GM21447 (cell line): ENCODE measurements around the gene DAPK2.

Experiments
- ATAC-seq: cut with Tn5 transposase; IDR thresholded peaks from one replicate; pipeline ENCODE4 v1.9.1; 2021; ENCODE audit not compliant: unreplicated experiment

The DAPK2 gene

GRCh38 chr15:63899193-63899592 lies 147.1 kb downstream of the DAPK2 start:
- no peak for ATAC-seq

DNA sequence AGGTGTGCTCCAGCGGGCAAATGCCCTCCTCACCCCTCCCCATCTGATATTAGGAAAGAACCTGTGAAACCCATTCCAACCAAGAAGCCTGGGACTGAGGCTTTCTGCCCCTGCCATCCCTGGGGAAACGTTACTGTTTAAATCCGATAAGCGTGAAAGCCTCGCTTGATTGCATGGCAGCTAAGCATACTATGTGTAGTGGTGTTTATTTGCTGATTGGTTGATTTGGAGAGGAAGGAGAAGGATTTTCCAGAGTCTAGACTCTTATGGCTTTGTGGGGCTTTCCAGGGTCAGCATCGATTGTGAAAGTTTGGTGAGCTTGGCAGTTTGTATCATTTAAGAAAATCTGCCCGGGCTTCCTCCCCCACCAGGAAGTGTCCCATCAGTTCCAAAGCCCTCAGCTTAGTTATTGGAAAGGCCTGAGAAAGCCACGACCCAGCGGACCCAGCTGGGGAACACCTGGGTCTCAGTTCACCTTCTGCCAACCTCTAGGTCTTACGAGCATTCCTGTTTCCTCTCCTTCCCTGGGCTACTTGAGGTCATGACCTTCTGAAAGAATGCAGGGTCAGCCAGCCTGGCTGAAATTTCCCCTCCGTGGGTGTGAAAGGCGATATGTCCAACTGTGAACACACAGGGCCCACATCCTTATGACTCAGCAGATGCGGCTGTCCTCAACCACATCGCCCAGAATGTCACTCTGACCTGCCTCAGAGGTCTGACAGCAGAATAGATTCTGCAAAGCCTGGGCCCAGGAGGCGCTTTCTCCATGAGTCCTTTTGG lies 149.8 kb downstream of the DAPK2 start:
- ATAC-seq = peak; percentile 68

GRCh38 chr15:63895787-63896218 lies 150.5 kb downstream of the DAPK2 start:
- no peak for ATAC-seq

- ATAC-seq = no peak
Measured at GRCh38 chr15:63895194-63895593, 151.1 kb downstream of the DAPK2 start.

GRCh38 chr15:63894662-63894949 lies 151.7 kb downstream of the DAPK2 start:
- no peak for ATAC-seq

GRCh38 chr15:63893866-63894661 lies 152.2 kb downstream of the DAPK2 start:
- ATAC-seq = no peak

GRCh38 chr15:63892794-63893441 lies 153.4 kb downstream of the DAPK2 start:
- peak; percentile 35 for ATAC-seq

- no peak for ATAC-seq
Measured at GRCh38 chr15:63891768-63892133, 154.5 kb downstream of the DAPK2 start.

DNA sequence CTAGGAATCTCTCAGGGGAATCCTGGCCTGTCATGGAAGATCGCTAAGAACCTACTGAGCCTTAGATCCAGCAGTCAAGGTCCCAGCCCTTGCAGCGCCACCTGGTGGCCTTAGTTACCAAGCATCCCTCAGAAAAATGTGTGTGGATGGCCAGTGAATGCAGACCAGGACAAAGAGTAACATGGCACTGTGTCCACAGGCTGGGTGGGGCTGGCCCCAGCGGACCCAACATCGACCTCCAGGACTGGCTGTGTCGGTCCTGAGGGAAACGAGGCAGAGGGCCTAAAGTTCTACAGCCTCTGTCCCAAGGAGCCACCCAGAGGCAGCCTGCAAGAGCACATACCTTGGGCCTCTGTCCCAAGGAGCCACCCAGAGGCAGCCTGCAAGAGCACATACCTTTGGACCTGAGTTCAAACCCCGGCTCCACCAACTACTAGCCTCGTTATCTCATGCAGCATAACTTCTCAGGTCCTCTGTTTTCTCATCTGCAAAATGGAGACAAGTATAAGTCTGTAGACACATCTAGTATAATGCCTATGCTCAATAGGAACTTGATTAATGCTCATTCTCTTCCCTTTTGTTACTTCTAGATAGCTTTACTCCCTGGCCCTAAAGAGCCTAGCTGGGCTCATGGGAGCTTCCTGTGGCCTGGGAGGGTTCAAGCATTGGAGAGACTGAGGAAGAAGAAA lies 155.1 kb downstream of the DAPK2 start:
- ATAC-seq = no peak

DNA sequence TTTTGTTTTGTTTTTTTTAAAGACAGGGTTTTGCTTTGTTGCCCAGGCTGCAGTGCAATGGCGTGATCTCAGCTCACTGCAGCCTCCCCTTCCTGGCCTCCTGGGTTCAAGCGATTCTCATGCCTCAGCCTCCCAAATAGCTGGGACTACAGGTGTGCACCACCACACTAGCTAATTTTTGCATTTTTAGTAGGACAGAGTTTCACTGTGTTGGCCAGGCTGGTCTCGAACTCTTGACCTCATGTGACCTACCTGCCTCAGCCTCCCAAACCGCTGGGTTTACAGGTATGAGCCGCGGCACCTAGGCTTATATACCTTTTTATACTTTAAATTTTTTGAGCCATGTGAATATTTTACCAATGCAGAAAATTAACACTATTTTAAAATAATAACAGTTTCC lies 155.7 kb downstream of the DAPK2 start:
- no peak for ATAC-seq

GRCh38 chr15:63889831-63890230 lies 156.5 kb downstream of the DAPK2 start:
- no peak for ATAC-seq

- ATAC-seq = no peak
Measured at GRCh38 chr15:63888823-63889222, 157.5 kb downstream of the DAPK2 start.

- ATAC-seq = no peak
Measured at GRCh38 chr15:63888146-63888545, 158.1 kb downstream of the DAPK2 start.

- no peak for ATAC-seq
Measured at GRCh38 chr15:63887630-63888029, 158.7 kb downstream of the DAPK2 start.

DNA sequence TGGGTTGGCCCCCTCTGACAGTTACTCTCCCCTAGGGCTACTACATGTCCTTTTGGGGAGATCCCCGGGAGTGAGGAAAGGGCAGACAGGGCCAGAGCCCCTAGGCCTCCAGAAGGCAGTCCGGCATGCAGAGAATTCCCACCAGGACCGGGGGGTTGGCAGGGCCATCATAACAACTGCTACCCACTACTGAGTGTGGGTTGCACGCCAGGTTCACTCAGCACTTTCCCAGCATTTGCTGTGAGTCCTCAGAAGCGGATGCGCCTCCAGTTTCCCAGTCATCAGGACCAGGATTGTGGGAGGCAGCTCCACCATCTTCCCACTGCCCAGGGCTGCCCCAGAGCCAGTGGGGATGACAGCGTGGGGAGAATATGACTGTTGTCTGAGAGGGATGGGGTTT lies 161.3 kb downstream of the DAPK2 start:
- no peak for ATAC-seq

DNA sequence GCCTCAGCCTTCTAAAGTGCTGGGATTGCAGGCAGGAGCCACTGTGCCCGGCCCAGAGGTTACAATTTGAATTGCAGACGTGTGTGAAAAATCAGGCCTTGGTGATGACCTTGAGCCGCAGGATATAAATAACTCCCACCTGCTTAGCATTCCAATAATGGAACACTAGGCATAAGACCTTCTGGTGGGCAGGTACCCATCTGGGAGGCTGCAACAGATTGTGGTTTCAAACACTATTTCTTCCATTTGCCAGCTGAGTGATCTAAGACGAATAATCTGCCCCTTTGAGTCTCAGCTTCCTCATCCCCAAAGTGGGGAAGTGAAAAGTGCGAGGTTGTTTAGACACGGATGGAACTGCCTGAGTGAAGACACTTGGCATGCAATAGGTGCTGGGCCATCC lies 164.9 kb downstream of the DAPK2 start:
- peak; percentile 51 for ATAC-seq

DNA sequence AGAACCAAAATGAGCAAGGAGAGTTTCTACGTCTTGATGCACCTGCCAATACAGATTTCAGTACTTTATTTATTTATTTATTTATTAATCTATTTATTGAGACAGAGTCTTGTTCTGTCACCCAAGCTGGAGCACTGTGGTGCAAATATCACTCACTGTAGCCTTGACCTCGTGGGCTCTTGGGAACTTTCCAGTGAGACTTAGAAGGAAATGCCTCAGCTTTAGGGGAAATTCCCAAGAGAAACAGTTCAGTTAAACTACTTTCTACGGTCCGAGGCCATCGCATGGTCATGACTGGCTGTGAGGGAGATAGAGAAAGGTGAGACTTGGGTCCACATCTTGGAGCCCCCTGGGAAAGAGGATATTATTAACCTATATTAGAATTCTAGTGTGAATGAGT lies 165.5 kb downstream of the DAPK2 start:
- ATAC-seq = no peak

DNA sequence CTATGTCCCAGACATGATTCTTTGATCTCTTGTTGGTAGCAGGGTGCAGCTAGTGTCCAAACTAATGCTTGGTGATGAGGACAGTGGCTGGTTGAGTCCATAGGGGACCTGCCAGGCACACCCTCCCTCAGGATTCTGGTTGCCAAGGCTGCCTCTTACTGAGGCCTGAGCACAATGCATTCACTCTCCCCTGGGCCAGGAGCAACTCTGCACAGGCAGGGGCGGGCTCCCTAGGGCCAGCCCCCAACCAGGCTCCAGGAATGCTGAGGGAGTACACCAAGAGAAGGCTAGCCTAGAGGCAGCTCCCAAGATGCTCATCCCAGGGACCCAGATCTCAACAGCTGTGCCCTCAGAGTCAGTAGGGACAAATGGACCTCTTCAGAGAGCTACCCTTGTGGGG lies 166.3 kb downstream of the DAPK2 start:
- ATAC-seq = no peak

DNA sequence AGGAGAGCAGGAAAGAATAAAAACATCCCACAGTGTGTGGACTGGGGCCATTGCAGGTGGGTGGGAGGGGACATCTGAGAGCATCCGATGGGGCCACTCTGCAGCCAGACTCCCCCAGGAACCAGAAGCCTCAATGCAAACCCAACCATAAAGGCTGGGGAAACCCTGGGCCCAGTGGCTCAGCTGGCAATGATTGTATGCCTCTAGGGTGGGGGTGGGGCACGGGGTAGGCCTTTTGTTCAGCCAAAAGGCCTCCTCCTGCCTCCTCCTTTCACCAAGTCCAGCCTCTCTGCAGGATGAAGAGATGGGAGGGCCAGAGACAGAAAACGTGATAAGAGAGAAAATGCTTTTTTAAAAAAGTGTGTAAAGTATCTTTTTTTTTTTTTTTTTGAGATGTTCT lies 167.1 kb downstream of the DAPK2 start:
- no peak for ATAC-seq

DNA sequence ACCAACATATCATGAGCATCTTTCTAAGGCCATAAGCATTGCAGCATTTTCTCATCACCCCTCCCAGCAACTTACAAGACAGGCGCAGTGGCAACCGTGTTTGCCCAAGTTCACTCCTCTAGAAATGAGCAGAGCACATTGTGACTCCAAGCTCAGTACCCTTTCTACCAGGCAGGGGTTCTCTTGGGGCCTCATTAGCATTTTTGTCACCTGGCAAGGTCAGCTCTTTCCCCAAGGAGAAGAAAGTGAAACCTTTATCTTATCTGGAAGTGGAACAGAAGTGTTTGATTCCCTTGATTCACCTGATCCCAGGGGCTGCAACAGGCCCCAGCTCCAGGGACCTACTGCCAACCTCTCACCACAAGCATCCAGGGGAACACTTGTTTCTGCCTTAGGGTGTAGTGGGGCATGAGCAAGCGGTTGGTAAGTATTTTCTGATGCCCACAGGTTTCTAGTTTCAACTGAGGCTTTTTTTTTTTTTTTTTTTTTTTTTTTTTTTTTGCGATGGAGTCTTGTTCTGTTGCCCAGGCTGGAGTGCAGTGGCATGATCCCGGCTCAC lies 168.5 kb downstream of the DAPK2 start:
- no peak for ATAC-seq

- no peak for ATAC-seq
Measured at GRCh38 chr15:63876085-63876662, 170.1 kb downstream of the DAPK2 start.
